GM12878 (cell line): ENCODE measurements around the gene MPST.

Experiments used
- POU2F2 ChIP-seq: IDR thresholded peaks from 3 replicates; pipeline ENCODE4 v1.6.1; 2011; ENCODE audit warnings: low read depth, mild to moderate bottlenecking, low read length, borderline replicate concordance
- TCF7 ChIP-seq: IDR thresholded peaks from 2 replicates; pipeline ENCODE4 v1.6.1; 2014; ENCODE audit warnings: antibody characterized with exemption, borderline replicate concordance

DNA sequence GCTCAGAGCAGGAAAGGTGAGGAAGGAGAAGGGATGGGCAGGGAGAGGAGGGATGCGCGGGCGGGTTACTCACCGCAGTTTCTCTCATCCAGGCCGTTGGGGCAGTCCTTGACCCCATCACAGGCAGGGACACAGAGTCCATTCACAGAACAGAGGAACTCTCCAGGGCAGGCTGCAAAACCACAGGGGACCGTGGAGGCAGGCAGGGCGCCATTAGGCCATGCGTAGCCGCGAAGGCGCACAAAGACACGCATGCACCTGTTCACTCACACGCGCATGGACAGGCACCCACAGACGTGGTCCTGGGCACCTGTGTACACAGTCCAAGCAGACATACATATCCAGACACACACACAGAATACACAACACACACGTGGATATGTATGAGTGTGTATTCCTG, 55.0 kb downstream of the MPST start:
- TF ChIP-seq TCF7: no peak
- TF ChIP-seq POU2F2: no peak
